Measurements from ENCODE around the gene PDZD7. TPM values are rescaled to one million over a fixed set of nuclear protein-coding genes. Genes with fewer than 3 reads are reported as not detected.

The PDZD7 gene
- total and polyA plus RNA-seq, 2 of the 8 experiments (the other 6 are each of a cell fraction or from before 2014, with no cell fraction given): 0.88 to 1.6 TPM

DNA sequence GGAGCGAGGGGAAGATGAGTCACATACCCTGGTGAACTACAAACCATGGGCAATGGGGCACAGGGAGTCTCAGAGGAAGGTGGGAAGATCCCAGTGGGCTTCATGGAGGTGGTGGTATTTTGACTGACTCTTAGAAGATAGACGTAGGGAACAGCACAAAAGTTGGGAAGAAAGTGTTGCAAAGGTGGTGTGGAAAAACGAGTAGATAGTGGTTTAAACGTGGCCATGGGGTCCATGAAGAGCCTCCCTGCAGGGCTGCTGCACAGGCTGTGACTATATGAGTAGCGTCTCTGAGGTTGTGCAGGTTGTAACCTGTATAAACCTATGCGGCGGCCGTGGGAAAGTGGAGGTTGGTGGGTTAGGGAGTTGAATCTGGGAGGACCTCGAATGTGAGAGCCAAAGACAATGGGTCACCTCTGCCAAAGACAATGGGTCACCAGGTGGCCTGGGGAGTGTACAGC is 17.5 kb downstream of the PDZD7 start:
- peaks cover 0 to 18% (median 10%) of the 10 kb centered on the region in 4 experiments; a peak in 5 of 7 replicates for H3K4me1 ChIP-seq (replicated peaks in 1 of 4; ENCODE audit: control insufficient read depth in 3 of 4, insufficient read depth in 4 of 4, low read length in 3 of 4)
- H3K4ac ChIP-seq (replicated peaks; ENCODE audit: insufficient read length, low read depth, low read length): no peak overlapping the region
- WGBS, 2 experiments (ENCODE audit: extremely low coverage in 1 of 2, insufficient coverage in 1 of 2, insufficient read length in 1 of 2, insufficient replicate concordance in 2 of 2, low coverage in 1 of 2, low lambda C conversion rate in 2 of 2, missing lambda C conversion rate in 1 of 2): 68% methylated on average over 9 of the region's 9 CpGs; no CpG with 5 or more reads in 1 of the 2 experiments
- FAIRE-seq (no peak), DNase-seq (ENCODE audit: low read depth in 1 of 2, low spot score in 2 of 2) (peak in 1 of 2 experiments; percentile 47)
- H4K91ac ChIP-seq (replicated peaks; ENCODE audit: insufficient read length, low read length): no peak overlapping the region
- no peaks in the 10 kb centered on the region for H4K20me1 ChIP-seq (replicated peaks in 1 of 2; ENCODE audit: control insufficient read depth in 1 of 2, insufficient read depth in 2 of 2, low read length in 2 of 2)
- H3K9ac ChIP-seq (replicated peaks in 1 of 4; ENCODE audit: extremely low read depth in 1 of 4, low read depth in 3 of 4, low read length in 3 of 4): no peak overlapping the region
- no peak overlapping the region for H3K18ac ChIP-seq (ENCODE audit: extremely low read depth, low read length)
- ChIA-PET CTCF (ENCODE audit: partially characterized antibody) (interaction anchor here (0.6 to 7.2 kb wide), 30 partner anchors 14 to 235 kb away, joined by 3 to 464 read pairs (median 6); partner anchors contain the start of genes KAZALD1, LZTS2, MRPL43 and PDZD7), POLR2A (ENCODE audit: partially characterized antibody) (interaction anchor here (1.0 to 6.5 kb wide), 2 partner anchors 10 to 17 kb away, joined by 4 to 81 read pairs; partner anchors contain the start of gene LZTS2)
- no peak overlapping the region for H2AK5ac ChIP-seq (ENCODE audit: low read depth, low read length)
- peaks cover 6% of the 10 kb centered on the region; the same call in 1 of the 2 replicates for H3K23me2 ChIP-seq (ENCODE audit: low read depth, low read length)
- no peak overlapping the region for H2BK15ac ChIP-seq (ENCODE audit: low read length)
- H3K4me2 ChIP-seq (ENCODE audit: insufficient read depth in 1 of 2, low read depth in 2 of 2, low read length in 2 of 2): no peak overlapping the region; a peak in 1 of 4 replicates
- no peaks in the 10 kb centered on the region for H3K79me1 ChIP-seq (ENCODE audit: low read depth, low read length)
- H3K23ac ChIP-seq (ENCODE audit: insufficient read length): no peak overlapping the region
- no peak overlapping the region for H2BK120ac ChIP-seq (replicated peaks; ENCODE audit: low read depth, low read length)
- H3K27ac ChIP-seq (ENCODE audit: low read depth, low read length): no peak overlapping the region
- no peak overlapping the region for H3K14ac ChIP-seq (ENCODE audit: insufficient read length)
- no peak overlapping the region for H2BK20ac ChIP-seq (ENCODE audit: low read length)
- H2AFZ ChIP-seq (ENCODE audit: low read length): no peak overlapping the region
- H2BK5ac ChIP-seq (ENCODE audit: low read depth, low read length): no peak overlapping the region; the same call in 1 of the 2 replicates
- no peak overlapping the region for H2BK12ac ChIP-seq (ENCODE audit: low read depth, low read length)
- H3K9me3 ChIP-seq (ENCODE audit: insufficient read depth in 2 of 2, low read depth in 1 of 2, low read length in 1 of 2): no peaks in the 10 kb centered on the region
- TF ChIP-seq CTCF (IDR thresholded peaks at IDR 0.05; ENCODE audit: control extremely low read depth in 1 of 3, insufficient read depth in 1 of 3, low read depth in 1 of 3, low read length in 3 of 3): no peak
- no peak for TF ChIP-seq EZH2 (IDR thresholded peaks at IDR 0.05; ENCODE audit: low read depth, low read length, severe bottlenecking)
- H3K4me3 ChIP-seq (ENCODE audit: extremely low read depth in 1 of 4, insufficient read depth in 2 of 4, low read depth in 3 of 4, low read length in 4 of 4): no peak overlapping the region
- H3K56ac ChIP-seq (replicated peaks; ENCODE audit: insufficient read length, low read depth, low read length): no peak overlapping the region
- no peak overlapping the region for H4K5ac ChIP-seq (ENCODE audit: insufficient read length, low read depth, low read length)
- no peaks in the 10 kb centered on the region for H3K36me3 ChIP-seq (ENCODE audit: control insufficient read depth in 2 of 4, insufficient read depth in 4 of 4, low read length in 3 of 4)
- no peaks in the 10 kb centered on the region for H3K79me2 ChIP-seq (ENCODE audit: control insufficient read depth in 1 of 2, insufficient read depth in 2 of 2, low read length in 2 of 2)
- H4K8ac ChIP-seq (ENCODE audit: extremely low read depth, insufficient read depth, low read length): no peak overlapping the region
- H3K27me3 ChIP-seq (replicated peaks in 1 of 4; ENCODE audit: control insufficient read depth in 3 of 4, extremely low read depth in 1 of 4, insufficient read depth in 3 of 4, low read length in 3 of 4): peaks cover 10 to 26% (median 21%) of the 10 kb centered on the region in 4 experiments

Measured in H1 (cell line).